ENCODE measurements around the gene KIAA1328.

The KIAA1328 gene

GRCh38 chr18:37249171-37249886 lies 420.4 kb downstream of the KIAA1328 start:
- in situ Hi-C loops (cut with MboI; ENCODE audit: low sequenced_read_pairs), result no loop called here

- in situ Hi-C loops (cut with MboI; ENCODE audit: low sequenced_read_pairs), result no loop called here
These were observed 421.1 kb downstream of the KIAA1328 start for GRCh38 chr18:37249895-37250618.

- in situ Hi-C loops (cut with MboI; ENCODE audit: low sequenced_read_pairs), result no loop called here
These were observed 422.8 kb downstream of the KIAA1328 start for GRCh38 chr18:37251679-37252078.

DNA sequence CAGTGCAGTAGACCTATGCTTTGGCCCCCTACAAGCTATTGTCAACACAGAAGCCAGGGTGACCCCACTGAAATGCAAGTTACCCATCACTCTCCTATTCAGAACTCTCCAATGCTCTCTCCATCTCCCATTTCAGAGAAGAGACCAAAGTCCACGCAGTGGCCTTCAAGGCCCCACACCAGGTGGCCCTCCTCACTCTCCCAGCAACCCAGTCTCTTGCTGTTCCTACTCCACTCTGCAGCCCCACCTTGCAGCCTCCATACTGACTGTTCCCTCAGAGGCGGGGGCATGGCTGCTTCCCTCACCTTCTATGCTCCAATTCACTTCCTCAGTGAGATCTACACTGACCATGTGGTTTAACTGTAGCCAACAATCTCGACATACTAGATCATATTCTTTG lies 423.4 kb downstream of the KIAA1328 start:
- in situ Hi-C loops (cut with MboI; ENCODE audit: low sequenced_read_pairs), result no loop called here

GRCh38 chr18:37252854-37253393 lies 424.0 kb downstream of the KIAA1328 start:
- in situ Hi-C loops (cut with MboI; ENCODE audit: low sequenced_read_pairs), result no loop called here

GRCh38 chr18:37253394-37254235 lies 424.7 kb downstream of the KIAA1328 start:
- in situ Hi-C loops (cut with MboI; ENCODE audit: low sequenced_read_pairs), result no loop called here

DNA sequence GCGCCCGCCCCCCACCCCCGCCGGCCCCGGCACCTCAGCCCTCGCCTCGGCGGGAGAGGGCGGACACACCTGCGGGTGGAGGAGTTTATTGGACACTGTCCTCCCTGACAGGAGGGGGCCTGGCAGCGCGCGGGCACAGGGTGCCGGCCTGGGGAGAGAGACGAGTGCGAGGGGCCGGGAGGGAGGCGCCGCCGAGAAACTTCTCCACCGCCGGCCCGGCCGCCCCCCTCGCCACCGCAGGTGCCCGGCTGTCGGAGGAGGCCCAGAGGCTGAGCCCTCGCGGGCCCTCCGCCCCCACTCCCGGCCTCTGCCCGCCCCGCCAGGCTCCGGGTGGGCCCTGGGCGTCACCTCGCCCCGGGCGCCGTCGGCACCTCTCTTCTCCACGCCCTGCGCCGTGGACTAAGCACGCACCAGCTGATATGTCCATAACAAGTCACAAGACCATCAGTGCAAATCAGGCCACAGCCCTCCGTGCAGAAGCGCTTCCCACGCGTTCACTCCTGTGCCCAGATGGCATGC lies 425.4 kb downstream of the KIAA1328 start:
- in situ Hi-C loops (cut with MboI; ENCODE audit: low sequenced_read_pairs), result no loop called here

GRCh38 chr18:37254973-37255372 lies 426.0 kb downstream of the KIAA1328 start:
- in situ Hi-C loops (cut with MboI; ENCODE audit: low sequenced_read_pairs), result no loop called here

DNA sequence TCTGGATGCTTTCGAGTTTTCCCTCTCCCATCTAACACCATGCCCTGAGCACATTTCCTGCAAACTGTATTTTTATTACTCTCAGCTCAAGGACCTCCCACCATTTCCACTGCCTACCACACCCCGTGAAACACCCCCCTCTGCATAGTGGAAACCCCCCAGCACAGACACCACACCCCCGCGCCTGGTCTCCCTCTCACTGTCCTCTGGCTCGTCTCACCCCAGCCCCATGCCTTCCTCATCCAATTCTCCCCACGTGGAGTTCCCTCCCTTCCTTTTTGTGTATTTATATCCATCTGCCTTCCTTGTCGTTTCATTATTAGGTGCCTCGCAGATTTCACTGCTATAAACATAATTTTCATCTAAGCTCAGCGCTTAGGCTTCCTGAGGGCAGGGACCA lies 429.2 kb downstream of the KIAA1328 start:
- in situ Hi-C loops (cut with MboI; ENCODE audit: low sequenced_read_pairs), result no loop called here

- in situ Hi-C loops (cut with MboI; ENCODE audit: low sequenced_read_pairs), result no loop called here
These were observed 429.9 kb downstream of the KIAA1328 start for GRCh38 chr18:37258819-37259218.

GRCh38 chr18:37259711-37260110 lies 430.8 kb downstream of the KIAA1328 start:
- in situ Hi-C loops (cut with MboI; ENCODE audit: low sequenced_read_pairs), result no loop called here

- in situ Hi-C loops (cut with MboI; ENCODE audit: low sequenced_read_pairs), result no loop called here
These were observed 431.6 kb downstream of the KIAA1328 start for GRCh38 chr18:37260367-37261093.

DNA sequence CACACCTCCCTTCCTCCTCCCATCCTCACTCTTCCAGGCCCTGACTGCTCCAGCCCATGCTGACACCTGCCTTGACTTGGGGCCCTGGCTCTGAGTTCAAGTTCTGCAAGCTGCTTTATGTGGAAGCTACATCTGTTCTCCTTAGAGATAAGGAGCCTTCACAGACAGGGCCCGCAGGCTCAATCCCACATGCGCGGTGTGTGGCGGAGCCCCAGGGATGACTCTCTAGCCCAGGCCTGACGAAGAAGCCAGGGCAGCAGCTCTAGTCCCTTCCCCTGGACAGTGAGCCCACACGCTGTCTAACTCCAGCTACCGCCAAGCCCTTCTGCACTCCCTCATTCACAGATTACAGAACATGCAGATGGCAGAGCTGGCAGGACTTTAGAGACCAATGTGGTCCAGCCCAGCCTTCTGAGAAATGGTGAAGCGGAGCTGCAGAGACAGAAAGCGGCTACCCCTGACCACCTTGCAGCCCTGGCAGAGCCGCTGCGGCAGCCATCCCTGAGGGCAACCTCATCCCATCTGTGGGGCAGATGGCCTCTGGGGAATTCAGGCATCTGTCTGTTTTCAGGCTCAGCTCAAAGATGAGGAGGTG lies 432.4 kb downstream of the KIAA1328 start:
- in situ Hi-C loops (cut with MboI; ENCODE audit: low sequenced_read_pairs), result no loop called here

DNA sequence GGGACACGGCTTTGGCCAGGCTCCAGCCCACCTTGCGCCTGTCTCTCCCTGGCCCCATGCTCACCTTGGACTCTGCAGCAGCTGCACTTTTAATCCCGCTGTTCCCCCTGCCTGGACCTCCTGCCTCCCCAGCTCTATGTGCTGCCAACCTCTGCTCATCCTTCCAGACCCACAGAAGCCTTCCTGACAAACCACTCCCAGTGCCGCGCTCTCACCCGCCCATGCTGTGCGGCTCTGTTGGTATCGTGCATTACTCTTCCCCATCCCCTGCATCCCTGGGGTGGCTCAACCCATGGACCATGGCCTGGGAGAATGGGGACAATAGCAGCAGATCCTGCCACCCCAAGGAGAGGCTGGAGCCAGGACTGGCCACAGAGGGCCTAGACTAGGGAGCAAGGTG lies 433.1 kb downstream of the KIAA1328 start:
- in situ Hi-C loops (cut with MboI; ENCODE audit: low sequenced_read_pairs), result no loop called here

GRCh38 chr18:37264956-37265355 lies 436.0 kb downstream of the KIAA1328 start:
- in situ Hi-C loops (cut with MboI; ENCODE audit: low sequenced_read_pairs), result no loop called here

GRCh38 chr18:37265382-37265781 lies 436.5 kb downstream of the KIAA1328 start:
- in situ Hi-C loops (cut with MboI; ENCODE audit: low sequenced_read_pairs), result no loop called here

DNA sequence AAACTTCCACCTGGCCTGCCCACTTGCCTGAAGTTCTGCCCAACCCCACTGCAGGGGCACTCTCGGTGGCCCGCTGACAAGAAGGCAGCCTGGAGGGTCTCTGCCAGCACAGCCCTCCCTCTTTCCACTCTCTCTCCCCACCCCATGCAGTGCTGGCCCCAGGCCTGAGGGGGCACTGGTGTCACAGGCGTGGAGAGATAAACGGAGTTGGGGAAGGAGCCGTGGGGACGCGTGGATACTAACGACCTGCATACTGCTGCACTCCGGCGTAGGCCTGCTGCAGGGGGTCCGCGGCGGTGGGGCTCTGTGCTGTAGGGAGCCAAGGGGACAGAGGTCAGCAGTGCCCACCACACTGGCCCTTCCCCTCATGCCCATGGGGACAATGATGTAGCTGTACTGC lies 437.4 kb downstream of the KIAA1328 start:
- in situ Hi-C loops (cut with MboI; ENCODE audit: low sequenced_read_pairs), result no loop called here

DNA sequence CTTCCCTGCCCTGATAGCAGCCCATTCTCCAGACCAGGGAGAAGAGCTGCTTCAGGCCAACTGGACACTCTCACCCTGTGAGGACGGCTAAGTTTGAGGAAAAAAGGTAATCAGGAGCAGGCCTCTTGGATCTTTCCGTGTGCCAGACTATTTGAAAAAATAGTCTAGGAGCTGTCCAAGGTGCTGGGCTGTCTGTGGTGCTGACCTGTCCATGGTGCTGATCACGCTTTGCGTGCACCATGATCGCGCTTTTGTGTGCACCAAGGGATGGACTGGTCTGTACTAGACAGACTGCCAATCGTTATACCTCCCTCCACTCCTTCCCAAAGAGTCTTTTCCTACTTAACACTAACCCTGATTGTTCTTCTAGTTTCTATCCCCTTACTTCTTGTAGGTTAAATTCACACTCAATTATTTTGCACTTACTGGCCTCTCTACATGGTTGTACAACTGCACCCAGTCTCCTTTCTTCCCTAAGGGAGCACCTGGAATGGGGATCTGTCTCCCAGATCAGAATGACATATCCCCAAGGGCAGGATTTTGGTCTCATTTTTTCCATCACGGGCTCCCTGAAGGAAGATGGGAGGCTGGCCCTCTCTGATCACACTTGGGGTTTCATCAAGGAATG lies 441.2 kb downstream of the KIAA1328 start:
- in situ Hi-C loops (cut with MboI; ENCODE audit: low sequenced_read_pairs), result no loop called here

GRCh38 chr18:37270666-37271052 lies 441.7 kb downstream of the KIAA1328 start:
- in situ Hi-C loops (cut with MboI; ENCODE audit: low sequenced_read_pairs), result no loop called here

- in situ Hi-C loops (cut with MboI; ENCODE audit: low sequenced_read_pairs), result no loop called here
These were observed 443.3 kb downstream of the KIAA1328 start for GRCh38 chr18:37272226-37272625.

Data from HL-60/S4 treated with phorbol 12-myristate 13-acetate at 8.2 ng/mL for 4 days and 3 days (cell line).